Hematopoietic multipotent progenitor cell treated with erythropoietin and hydrocortisone succinate and interleukin-3 and kit ligand, for 8 days (in vitro differentiated cells): ENCODE data around the gene PIEZO2.
"Not testable (repeated sequence)": the region's sequence is repeated elsewhere in the genome, so short reads cannot be mapped to it uniquely, and the experiment has no call there.

Experiments used
- DNase-seq: peaks from one replicate; pipeline ENCODE4 v3.0.0-alpha.2; 2015

The PIEZO2 gene

GRCh38 chr18:11148680-11149440 is 509 bp downstream of the PIEZO2 start:
- no peak for DNase-seq

- DNase-seq, result no peak
These were observed 1.2 kb downstream of the PIEZO2 start for GRCh38 chr18:11147962-11148679.

GRCh38 chr18:11147371-11147951 is 1.9 kb downstream of the PIEZO2 start:
- DNase-seq, result no peak

DNA sequence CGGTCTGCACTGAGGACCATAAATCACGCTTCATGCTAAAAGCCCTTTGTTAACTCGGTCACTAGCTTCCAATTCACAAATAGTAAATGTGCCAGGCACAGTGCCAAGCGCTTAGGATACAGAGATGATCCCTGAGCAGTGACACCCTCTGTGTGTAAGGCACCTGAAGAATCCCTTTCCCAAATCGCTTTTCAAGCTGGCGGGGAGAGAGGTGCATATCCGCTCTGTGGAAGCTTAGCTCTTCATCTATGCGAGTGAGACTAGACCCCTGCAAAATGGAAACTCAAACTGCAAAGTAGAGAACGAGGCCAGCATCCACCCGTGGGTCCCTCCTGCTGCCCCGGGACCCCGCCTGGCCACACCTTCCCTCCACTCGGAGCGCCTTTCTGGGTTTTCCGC is 2.4 kb downstream of the PIEZO2 start:
- no peak for DNase-seq

- DNase-seq, result no peak
These were observed 3.0 kb downstream of the PIEZO2 start for GRCh38 chr18:11146238-11146946.

DNA sequence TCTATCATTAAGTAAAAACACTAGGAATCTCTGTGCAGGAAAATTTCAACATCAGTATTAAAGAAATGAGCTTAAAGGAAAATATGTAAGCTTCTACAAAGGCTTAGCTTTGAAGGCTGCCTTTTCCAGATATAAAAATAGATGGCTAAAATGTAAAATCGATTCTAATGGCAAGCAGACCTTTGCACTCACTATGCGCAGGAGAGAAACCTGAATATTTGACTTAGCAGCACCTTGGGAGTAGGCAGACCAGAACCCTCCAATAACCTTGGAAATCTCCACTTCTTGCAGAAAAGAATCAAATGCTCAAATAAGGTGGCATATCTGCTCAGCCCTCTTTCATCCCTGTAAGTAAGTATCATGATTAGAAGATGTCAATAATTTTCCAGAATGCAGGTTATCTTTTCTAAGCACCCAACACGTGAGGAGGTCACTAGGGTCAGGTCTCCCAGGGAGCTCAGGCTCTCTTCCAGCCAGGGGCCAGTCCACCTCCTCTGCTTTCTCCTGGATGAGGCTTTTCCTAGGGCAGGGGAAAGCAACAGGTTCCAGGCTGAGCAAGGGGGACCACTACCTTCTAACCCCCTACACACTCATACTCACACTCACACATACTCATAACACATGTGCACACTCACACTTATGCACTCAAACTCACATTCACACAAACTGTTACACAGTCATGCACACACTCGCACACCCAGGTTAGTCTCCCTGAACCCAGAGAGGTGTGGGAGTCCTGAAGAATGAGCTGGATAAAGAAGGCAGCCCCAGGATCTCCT is 3.8 kb downstream of the PIEZO2 start:
- DNase-seq, result no peak

GRCh38 chr18:11137400-11137799 is 12.0 kb downstream of the PIEZO2 start:
- DNase-seq, result no peak

DNA sequence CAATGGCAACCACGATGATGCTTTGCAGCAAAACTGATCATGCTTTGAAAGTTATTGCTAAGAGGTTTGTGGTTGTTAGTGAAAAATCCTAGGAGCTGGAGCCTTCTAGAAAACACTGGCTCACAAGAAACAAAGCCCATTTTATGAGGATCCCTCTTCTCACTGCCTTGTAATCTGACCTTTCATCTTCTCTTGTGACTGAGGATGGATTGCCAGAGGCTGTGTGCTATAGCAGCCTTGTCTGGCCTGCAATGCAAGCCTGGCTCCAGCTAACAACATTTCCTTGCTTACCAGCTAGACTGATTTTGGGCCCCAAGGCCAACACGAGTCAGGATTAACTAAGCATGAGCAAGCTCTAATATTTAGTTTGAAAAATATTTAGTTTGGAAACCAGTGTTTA is 13.1 kb downstream of the PIEZO2 start:
- no peak for DNase-seq

DNA sequence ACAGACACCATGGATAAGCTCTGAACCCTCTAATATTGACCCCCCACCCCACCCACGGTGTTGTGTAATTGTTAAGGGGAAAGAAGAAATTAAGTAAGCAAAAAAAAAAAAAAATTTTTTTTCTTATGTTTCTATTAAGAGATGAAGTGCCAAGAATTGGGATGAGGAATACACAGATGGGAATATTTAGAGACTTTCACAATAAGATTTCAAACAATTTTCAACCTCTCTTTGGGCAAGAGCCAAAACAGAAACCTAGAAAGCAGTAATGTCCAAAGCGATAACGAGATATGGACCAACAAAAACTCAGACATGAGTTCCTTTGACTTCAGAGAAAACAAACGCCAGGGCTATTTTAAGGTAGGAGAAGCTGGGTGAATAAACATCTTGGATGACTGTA is 14.4 kb downstream of the PIEZO2 start:
- DNase-seq, result no peak

DNA sequence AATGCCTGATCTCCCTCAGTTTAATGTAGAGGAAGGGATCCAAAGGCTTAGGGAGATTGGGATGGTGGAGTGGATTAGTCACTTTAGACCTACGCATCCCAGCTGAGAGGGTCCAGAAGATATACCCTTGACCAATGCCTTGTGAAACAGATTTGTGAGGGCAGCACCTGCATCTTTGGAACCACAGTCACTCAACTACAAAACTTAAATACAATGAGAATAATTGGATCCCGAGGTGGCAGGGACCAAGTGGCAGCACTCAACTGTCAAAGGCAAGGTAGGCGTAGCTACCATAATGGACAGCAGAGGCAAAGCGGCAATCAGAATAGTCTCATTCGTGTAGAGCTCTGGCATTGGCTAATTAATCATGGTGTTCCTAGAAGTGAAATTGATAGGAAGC is 20.3 kb downstream of the PIEZO2 start:
- not testable (repeated sequence) for DNase-seq

DNA sequence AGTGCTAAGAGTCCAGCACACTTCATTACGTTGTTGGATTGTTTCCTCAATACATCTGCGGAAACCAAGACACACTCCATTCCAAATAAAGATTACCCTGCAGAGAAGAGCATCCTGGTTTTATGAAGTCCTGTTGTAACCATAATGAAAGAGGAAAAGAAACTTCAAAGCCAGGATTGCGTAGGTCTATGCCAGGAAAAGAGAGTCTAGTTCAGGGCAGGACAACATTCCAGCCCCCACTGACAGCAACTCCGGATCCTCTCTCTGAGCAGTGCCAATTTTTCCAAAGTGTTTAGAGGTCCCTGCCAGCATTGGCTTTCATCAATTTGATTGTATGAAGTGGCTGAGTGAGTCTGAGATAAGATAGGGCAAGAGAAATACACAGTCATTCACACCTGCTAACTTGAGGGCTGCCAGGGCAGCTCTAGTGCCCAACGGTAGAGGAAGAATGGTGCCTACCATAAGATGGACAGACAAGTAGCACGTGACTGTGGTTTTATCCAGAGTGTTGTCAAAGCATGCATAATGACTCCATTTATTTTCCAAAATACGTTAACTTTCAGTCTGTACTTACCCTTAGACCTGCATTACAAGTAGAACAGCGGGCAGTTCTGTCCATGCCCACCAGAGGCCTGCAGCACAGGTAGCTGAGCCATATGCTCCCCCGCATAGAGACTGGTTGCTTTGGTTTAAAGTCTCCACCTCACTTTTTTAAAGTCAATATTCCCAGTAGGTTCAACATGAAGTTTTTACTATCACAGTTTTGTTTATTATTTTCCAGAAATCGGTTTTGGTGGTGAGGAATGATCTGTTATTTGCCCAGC is 23.7 kb downstream of the PIEZO2 start:
- no peak for DNase-seq

DNA sequence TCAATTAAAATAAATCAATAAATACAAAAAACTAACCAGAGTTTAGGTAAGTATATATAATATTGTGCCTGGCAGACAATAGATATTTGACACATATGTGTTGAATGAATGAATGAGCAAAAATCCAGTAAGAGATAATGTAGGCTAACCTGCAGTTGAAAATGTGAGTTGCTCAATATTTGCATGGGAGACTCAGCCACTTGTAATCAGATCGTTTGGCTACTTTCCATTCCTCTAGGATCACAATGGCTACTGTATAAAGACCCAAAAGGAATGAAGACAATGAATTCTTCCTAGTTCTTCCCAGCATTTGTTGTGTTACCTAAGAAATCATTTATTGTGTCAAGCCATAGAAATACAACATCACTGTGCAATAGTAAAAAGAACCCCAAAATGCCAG is 25.3 kb downstream of the PIEZO2 start:
- DNase-seq, result no peak

- DNase-seq, result no peak
These were observed 27.9 kb downstream of the PIEZO2 start for GRCh38 chr18:11121443-11121849.

DNA sequence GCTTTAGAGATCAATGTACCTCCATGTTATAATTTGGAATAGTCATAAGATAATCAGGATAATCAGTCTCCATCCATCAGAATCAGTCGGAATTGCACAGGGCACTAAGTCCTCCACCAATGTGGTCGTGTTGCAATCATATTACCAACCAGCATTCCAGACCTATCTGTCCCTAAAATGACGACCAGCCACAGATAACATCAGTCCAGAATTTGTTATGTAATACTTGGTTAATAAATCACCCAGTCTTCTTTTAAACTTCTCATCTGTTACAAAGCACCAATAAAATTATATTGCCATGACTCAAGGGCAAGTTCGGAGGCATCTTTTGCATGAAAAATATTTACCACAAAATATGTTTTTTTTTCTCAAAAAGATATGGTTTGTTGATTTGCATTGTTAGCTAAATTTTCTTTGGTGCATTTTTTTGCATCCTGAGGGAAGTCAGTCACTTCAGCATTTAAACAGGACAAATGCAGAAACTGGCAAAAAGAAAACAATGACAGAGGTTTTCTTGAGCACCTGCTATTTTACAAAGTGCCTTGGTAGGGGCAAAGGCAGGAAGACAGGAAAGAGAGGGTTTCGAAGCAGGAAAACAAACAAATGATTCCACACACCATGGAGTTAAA is 29.3 kb downstream of the PIEZO2 start:
- DNase-seq, result no peak

DNA sequence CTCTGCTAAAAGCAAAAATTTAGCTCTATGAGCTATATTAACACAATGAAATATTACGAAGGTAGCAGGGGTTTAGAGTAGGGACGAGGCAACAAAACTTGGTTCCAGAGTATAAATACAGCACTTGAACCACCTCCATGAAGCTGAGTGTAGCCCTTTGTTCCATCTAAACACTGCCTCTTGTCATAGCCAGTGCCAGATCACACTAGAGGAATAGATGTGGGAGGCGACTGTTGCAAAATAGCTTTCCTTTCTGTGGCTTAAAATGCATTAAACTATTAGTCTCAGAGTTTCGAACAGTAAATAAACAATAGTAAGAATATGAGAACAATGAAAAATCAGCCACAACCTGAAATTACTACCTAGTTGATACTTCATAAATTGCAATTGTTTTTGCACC is 29.8 kb downstream of the PIEZO2 start:
- no peak for DNase-seq

GRCh38 chr18:11118051-11118766 is 31.2 kb downstream of the PIEZO2 start:
- no peak for DNase-seq

DNA sequence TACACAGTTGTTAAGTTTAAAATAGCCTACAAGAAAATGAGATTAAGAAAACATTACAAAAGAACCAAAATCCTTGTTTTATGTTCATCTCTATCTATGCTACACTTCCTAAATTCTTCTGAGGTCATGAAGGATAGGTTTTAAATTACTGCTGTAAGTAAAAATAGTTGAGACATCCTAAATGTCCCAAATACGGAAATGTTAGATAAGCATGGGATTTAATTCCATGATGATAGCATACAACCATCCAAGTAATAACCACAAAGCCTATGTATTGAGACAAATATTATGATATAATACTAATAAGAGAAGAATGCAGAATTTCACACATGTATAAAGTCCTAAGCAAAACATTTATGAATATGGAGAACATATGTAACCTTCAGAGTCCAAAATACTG is 34.1 kb downstream of the PIEZO2 start:
- DNase-seq, result no peak

GRCh38 chr18:11114653-11115052 is 34.7 kb downstream of the PIEZO2 start:
- DNase-seq, result no peak

DNA sequence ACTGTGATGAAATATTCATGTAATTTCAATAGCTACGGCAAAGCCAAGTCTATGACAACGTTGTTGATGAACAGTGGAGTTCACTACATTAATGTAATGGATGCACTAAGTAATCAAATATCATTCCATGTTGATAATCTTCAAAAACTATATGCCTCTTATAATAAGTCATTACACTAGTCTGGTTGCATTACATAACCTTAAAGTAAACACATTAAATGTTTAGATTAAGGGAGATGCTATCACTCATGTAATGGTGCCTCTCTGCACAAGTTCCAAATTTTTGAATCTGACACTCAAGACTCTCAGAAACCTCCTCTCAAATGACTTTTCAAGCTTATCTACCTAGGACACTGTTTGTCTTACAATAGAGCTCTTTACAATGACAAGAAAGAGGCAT is 35.4 kb downstream of the PIEZO2 start:
- DNase-seq, result no peak

DNA sequence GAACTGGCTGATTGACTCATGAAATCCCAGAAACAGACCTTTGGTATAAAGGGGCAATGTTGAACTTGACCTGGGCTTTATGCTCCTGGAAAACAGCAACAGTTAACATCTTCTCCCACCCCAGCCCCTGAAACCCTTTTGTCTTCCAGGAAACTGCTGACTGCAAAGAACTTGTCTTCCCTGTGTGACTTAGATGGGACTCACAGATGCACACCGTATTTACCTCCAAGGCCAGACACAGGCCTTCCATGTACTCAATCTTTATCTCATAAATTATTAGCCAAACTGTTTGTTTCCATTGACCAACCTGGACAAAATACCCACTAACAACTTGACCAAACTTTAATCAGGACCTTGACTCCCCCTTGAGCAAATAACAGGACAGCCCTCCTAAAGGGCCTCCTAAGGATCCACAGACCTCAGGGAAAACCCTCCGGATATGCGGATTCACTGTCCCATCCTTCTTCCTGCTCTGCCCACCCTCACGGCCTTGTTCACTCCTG is 36.3 kb downstream of the PIEZO2 start:
- no peak for DNase-seq
